Measurements from ENCODE around the gene SETD1B. TPM values are rescaled to one million over a fixed set of nuclear protein-coding genes. Genes with fewer than 3 reads are reported as not detected.

The SETD1B gene
- total RNA-seq, 3 donors from 2014 or later: 4.2 to 7.9 (median 6.1) TPM

DNA sequence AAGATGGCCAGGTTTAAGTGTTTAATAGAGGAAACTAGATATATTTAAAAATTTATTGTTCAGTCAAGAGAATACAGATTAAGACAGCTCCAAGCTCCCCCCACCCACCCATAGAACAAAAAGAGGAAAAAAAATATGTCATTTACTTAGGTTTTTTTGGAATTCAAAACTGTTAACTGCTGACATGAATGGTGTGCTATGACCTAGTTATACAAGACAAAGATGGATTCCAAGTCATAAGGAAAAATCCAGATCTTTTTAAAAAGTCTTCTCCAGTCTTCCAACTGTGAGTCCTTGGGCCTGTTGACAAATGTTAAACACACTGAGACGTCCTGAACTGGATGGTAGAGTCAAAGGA, 1.3 kb upstream of the SETD1B start:
- intact Hi-C loops (cut with DNase I; ENCODE audit: low total_unique reads): no loop called here
- no peak for DNase-seq (ENCODE audit: low spot score in 2 of 2)
- Histone ChIP-seq H3K9me3 (no peaks in the 10 kb centered on the region), H3K36me3 (no peaks in the 10 kb centered on the region), H3K4me1 (peaks cover 11 to 25% of the 10 kb centered on the region in 2 donors), H3K27me3 (no peaks in the 10 kb centered on the region), H3K27ac (peak overlapping the region; percentile 100), H3K4me3 (peak overlapping the region; percentile 76 to 95 (median 80))
- TF ChIP-seq POLR2AphosphoS5 (IDR thresholded peaks at IDR 0.05) (no peak), POLR2A (IDR thresholded peaks at IDR 0.05) (no peak)
- TF ChIP-seq, protein P1, sequence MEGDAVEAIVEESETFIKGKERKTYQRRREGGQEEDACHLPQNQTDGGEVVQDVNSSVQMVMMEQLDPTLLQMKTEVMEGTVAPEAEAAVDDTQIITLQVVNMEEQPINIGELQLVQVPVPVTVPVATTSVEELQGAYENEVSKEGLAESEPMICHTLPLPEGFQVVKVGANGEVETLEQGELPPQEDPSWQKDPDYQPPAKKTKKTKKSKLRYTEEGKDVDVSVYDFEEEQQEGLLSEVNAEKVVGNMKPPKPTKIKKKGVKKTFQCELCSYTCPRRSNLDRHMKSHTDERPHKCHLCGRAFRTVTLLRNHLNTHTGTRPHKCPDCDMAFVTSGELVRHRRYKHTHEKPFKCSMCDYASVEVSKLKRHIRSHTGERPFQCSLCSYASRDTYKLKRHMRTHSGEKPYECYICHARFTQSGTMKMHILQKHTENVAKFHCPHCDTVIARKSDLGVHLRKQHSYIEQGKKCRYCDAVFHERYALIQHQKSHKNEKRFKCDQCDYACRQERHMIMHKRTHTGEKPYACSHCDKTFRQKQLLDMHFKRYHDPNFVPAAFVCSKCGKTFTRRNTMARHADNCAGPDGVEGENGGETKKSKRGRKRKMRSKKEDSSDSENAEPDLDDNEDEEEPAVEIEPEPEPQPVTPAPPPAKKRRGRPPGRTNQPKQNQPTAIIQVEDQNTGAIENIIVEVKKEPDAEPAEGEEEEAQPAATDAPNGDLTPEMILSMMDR (IDR thresholded peaks at IDR 0.05): no peak

DNA sequence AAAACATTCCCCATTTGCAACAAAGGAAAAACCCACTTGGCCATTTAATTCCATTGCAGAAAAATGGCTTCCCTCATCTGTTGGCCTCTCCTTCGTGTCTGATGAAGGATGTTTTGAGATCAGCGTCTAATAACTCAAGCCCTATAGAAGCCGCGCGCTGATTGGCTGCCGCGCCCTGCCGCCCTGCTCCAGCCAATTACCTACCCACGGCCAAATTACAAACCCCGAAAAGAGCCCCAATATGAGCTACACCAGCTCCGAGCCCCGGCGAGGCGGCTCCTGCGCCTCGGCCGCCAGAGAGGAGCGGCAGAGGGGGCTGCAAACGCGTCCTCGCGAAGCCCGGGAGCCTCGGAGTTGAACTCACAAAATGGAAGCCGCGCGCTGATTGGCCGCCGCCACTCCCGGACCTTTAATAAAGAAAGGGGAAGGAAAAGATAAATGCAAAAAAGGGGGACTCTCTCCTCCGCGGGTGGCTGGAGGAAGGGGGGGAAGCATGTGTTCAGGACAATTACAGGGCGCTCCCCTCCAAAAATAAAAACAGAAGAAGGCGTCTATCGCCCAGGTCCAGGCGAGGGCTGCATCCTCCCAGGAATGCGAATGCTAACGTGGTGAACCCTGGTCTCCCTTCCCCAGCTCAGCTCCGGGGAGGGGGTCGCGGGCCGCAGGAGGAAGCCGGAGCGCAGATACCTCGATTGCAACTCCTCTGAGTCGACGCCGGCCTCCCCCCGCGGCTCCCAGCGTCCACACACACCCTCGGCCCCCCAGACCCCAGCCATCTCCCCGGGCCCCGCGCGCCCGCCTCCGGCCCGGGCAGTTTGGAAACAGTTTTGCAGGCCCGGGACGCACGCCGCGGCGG, 738 bp upstream of the SETD1B start:
- Histone ChIP-seq H3K4me3 (peak overlapping the region; percentile 76 to 95 (median 80)), H3K27me3 (no peaks in the 10 kb centered on the region), H3K36me3 (no peaks in the 10 kb centered on the region), H3K9me3 (no peaks in the 10 kb centered on the region), H3K4me1 (peaks cover 6 to 19% of the 10 kb centered on the region in 2 donors), H3K27ac (peak overlapping the region; percentile 100)
- intact Hi-C loops (cut with DNase I; ENCODE audit: low total_unique reads): no loop called here
- DNase-seq (ENCODE audit: low spot score in 2 of 2): peak; percentile 88 to 93
- TF ChIP-seq POLR2AphosphoS5 (IDR thresholded peaks at IDR 0.05) (peak; percentile 66 to 97 (median 95)), POLR2A (IDR thresholded peaks at IDR 0.05) (peak; percentile 95)
- TF ChIP-seq, protein P1 (IDR thresholded peaks at IDR 0.05): peak in 1 of 3 donors; percentile 7

DNA sequence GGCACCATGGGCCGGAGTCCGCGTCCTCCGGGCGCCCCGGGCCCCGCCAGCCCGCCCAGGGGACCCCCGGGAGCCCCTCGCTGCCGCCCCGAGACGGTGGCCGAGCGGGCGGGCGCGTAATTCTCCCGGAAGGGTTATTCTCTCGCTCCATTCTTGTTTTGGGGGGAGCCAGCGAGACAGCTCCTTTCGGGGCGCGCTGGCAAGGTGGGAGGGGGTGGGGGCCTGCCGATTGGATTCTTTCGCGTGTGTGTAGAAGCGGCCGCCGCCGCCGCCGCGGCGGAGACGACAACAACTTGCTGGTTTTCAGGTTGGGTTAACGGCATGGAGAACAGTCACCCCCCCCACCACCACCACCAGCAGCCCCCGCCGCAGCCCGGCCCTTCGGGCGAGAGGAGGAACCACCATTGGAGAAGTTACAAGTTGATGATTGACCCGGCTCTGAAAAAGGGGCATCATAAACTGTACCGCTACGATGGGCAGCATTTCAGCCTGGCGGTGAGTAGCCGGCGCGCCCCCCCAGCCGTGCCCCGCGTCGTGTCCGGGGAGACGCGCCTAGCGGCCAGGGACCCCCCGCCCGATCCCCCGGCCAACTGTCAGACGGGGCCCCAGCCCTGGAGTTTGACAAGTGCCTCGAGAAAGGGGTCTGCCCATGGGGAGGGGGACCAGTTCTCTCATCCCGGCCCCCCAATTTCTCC, 755 bp downstream of the SETD1B start:
- TF ChIP-seq, protein P1 (IDR thresholded peaks at IDR 0.05): peak in 1 of 3 donors; percentile 11
- TF ChIP-seq POLR2AphosphoS5 (IDR thresholded peaks at IDR 0.05): no peak
- Histone ChIP-seq H3K4me3 (peak overlapping the region; percentile 76 to 95 (median 80)), H3K27me3 (no peaks in the 10 kb centered on the region), H3K36me3 (no peaks in the 10 kb centered on the region), H3K27ac (peak overlapping the region; percentile 100), H3K9me3 (no peaks in the 10 kb centered on the region), H3K4me1 (peaks cover 0 to 10% of the 10 kb centered on the region in 2 donors)
- DNase-seq (ENCODE audit: low spot score in 2 of 2): no peak
- intact Hi-C loops (cut with DNase I; ENCODE audit: low total_unique reads): no loop called here

DNA sequence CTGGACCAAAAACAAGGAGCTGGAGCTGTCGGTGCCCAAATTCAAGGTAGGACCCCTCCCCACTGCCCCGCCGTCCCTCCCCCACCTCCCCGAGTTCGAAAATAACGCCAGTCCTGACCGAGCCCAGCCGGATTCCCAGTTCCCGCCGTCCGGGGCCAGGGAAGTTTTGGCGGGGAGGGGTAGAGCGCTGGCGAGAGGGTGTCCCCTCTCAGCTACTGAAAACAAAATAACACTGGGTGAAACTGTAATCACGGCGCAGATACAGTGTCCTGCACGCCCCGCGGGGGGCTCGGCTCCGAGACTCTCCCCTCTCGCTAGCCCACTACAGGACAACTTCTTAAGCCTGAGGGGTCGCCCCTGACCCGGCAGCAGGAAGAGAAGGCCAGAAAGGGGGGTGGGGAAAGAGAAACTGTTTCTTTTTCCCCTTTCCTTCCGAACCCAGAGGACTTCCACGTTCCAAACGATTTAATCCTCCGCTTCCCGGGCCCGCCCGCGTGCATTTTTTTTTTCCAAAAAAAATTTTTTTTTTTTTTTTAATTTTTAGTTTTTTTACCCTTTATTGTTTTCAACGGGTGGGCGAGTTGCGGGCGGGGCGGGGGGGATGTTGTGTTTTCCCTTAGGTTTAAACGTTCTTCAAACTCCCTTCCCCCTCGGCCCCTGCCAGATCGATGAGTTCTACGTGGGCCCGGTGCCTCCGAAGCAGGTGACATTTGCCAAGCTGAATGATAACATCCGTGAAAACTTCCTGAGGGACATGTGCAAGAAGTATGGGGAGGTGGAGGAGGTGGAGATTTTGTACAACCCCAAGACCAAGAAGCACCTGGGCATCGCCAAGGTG, 1.6 kb downstream of the SETD1B start:
- DNase-seq (ENCODE audit: low spot score in 2 of 2): no peak
- H3K4me3 ChIP-seq: peak overlapping the region; percentile 76 to 95 (median 80)
- peaks cover 0 to 10% of the 10 kb centered on the region in 2 donors for H3K4me1 ChIP-seq
- no peaks in the 10 kb centered on the region for H3K27me3 ChIP-seq
- intact Hi-C loops (cut with DNase I; ENCODE audit: low total_unique reads): no loop called here
- H3K36me3 ChIP-seq: no peaks in the 10 kb centered on the region
- H3K27ac ChIP-seq: peak overlapping the region; percentile 100
- no peaks in the 10 kb centered on the region for H3K9me3 ChIP-seq
- TF ChIP-seq, protein P1 (IDR thresholded peaks at IDR 0.05): no peak
- TF ChIP-seq POLR2AphosphoS5 (IDR thresholded peaks at IDR 0.05): no peak
- TF ChIP-seq POLR2A (IDR thresholded peaks at IDR 0.05): no peak
